ENCODE measurements around the gene RPP25L.
A peak's percentile ranks its signal among the peaks of the same experiment; 100 is the strongest.

RPP25L gene

DNA sequence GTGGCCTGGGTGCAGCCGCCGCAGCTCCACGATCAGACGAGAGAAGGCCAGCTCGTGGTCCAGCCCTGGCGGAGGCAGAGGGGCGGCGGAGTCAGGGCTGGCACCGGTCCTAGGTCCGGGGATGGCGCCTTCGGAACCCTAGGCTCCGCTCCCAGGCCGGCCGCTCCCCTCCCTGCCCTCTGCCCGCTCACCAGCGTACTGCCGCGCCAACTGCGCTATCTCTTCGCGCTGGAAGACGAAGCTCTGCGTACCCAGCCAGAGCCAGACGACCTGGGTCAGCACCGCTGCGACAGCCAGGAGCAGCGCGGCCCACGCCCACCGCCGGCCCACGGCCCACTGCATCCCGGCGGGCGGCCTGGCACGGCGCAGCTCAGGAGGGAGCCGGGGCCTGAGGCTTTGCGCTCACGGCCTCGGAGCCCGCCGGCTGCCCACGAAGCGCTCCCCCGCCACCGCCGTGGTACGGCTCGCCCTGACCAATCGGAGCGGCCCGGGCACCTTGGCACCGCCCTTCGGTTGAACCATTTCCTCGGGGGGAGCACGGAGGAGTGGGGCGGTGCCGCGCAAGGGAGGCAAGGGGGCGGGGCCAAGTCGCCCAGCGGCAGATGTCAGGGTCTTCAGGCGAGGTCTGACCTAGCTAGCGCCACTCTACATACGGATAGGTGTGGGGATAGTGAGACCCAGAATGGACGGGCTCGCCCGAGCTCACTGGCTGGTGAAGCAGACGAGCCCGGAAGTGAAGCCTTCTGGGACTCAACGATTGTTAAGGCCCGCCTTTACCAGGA lies 25.6 kb upstream of the RPP25L start, which contains the start of gene SIGMAR1:
Gene SIGMAR1 (minus strand): TSS at position 432 of the 782 bp plus-strand sequence. CDS start 90 bp downstream, at position 342.
- Histone ChIP-seq H3K9me3 (ENCODE audit: control insufficient read depth, insufficient read depth, low read depth, low read length) (no peaks in the 10 kb centered on the region), H3K27me3 (ENCODE audit: control insufficient read depth, insufficient read depth, low read length) (peaks cover 16% of the 10 kb centered on the region), H3K4me3 (ENCODE audit: low read depth, low read length) (peak within 1 kb of the TSS; percentile 91), H3K4me1 (ENCODE audit: control insufficient read depth, insufficient read depth, low read length) (peaks cover 18% of the 10 kb centered on the region), H3K9ac (ENCODE audit: low read length) (peak within 1 kb of the TSS; percentile 85), H3K27ac (ENCODE audit: low read depth, low read length) (peak within 1 kb of the TSS; percentile 52; the same call in 1 of the 2 replicates), H3K36me3 (ENCODE audit: control insufficient read depth, insufficient read depth, low read length) (peaks cover 11% of the 10 kb centered on the region)

- Histone ChIP-seq H3K9me3 (ENCODE audit: control insufficient read depth, insufficient read depth, low read depth, low read length) (no peaks in the 10 kb centered on the region), H3K27me3 (ENCODE audit: control insufficient read depth, insufficient read depth, low read length) (peaks cover 23% of the 10 kb centered on the region), H3K27ac (ENCODE audit: low read depth, low read length) (peak overlapping the region; percentile 52; the same call in 1 of the 2 replicates), H3K4me1 (ENCODE audit: control insufficient read depth, insufficient read depth, low read length) (peaks cover 18% of the 10 kb centered on the region), H3K9ac (ENCODE audit: low read length) (peak overlapping the region; percentile 85), H3K36me3 (ENCODE audit: control insufficient read depth, insufficient read depth, low read length) (peaks cover 11% of the 10 kb centered on the region), H3K4me3 (ENCODE audit: low read depth, low read length) (peak overlapping the region; percentile 91)
These were observed 25.0 kb upstream of the RPP25L start for GRCh38 chr9:34636791-34637355.

GRCh38 chr9:34635556-34635955 lies 23.7 kb upstream of the RPP25L start:
- Histone ChIP-seq H3K36me3 (ENCODE audit: control insufficient read depth, insufficient read depth, low read length) (peaks cover 11% of the 10 kb centered on the region), H3K9ac (ENCODE audit: low read length) (no peak overlapping the region), H3K27me3 (ENCODE audit: control insufficient read depth, insufficient read depth, low read length) (peaks cover 36% of the 10 kb centered on the region), H3K27ac (ENCODE audit: low read depth, low read length) (no peak overlapping the region), H3K4me1 (ENCODE audit: control insufficient read depth, insufficient read depth, low read length) (peaks cover 18% of the 10 kb centered on the region), H3K4me3 (ENCODE audit: low read depth, low read length) (no peak overlapping the region), H3K9me3 (ENCODE audit: control insufficient read depth, insufficient read depth, low read depth, low read length) (no peaks in the 10 kb centered on the region)

DNA sequence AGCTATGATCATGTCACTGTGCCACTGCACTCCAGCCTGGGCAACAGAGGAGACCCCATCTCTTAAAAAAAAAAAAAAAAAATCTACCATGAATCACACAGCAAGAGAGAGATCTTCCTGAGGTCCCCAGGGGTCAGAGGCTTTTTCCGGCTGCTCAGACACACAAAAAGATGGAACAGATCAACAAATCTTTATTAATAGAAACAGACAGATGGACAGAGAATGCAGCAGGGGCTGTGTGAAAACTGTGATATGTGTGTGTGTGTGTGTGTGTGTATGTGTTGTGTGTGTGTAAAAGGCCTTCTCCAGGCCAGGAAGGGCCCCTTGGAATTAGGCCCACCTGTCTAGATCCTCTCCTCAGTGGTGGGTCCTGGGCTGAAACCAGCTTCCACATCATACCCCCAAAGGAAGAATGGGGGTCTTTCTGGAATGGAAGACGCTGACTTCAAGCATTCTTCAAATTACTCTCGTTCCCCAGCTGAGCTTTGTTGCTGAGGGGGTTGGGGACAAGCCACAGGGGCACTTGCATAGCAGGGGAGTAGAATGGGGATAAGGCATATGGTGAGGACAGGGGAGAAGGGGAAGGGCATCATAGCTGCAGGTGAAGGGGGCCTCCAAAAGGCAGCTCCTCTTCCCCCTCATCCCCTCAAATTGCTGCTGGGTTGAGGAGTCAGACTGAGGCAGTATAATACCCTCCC lies 22.8 kb upstream of the RPP25L start:
- Histone ChIP-seq H3K4me1 (ENCODE audit: control insufficient read depth, insufficient read depth, low read length) (peaks cover 18% of the 10 kb centered on the region), H3K27me3 (ENCODE audit: control insufficient read depth, insufficient read depth, low read length) (peaks cover 44% of the 10 kb centered on the region), H3K27ac (ENCODE audit: low read depth, low read length) (no peak overlapping the region), H3K9ac (ENCODE audit: low read length) (no peak overlapping the region), H3K36me3 (ENCODE audit: control insufficient read depth, insufficient read depth, low read length) (peaks cover 11% of the 10 kb centered on the region), H3K4me3 (ENCODE audit: low read depth, low read length) (no peak overlapping the region), H3K9me3 (ENCODE audit: control insufficient read depth, insufficient read depth, low read depth, low read length) (no peaks in the 10 kb centered on the region)

GRCh38 chr9:34633851-34634550 lies 22.1 kb upstream of the RPP25L start:
- no peak overlapping the region for H3K9ac ChIP-seq (ENCODE audit: low read length)

DNA sequence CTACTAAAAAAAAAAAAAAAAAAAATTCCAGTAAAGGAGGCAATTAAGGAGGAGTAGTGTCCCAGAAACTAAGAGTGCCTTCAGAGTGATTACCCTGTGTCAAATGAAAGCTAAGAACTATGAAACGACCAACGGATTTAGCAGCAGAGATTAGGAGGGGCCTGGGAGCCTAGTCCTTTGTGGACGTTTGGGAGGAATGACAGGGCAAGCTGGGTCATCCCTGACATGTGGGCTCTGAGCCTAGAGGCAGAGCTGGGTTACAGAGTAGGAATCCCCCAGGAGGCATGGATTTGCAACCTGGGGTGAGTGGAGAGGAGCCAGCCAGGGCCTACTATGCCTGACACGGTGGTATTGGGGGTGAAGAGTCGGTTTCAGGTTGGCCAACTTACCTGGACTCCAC lies 21.3 kb upstream of the RPP25L start:
- Histone ChIP-seq H3K27ac (ENCODE audit: low read depth, low read length) (no peak overlapping the region), H3K9me3 (ENCODE audit: control insufficient read depth, insufficient read depth, low read depth, low read length) (no peaks in the 10 kb centered on the region), H3K4me3 (ENCODE audit: low read depth, low read length) (no peak overlapping the region), H3K27me3 (ENCODE audit: control insufficient read depth, insufficient read depth, low read length) (peaks cover 60% of the 10 kb centered on the region), H3K9ac (ENCODE audit: low read length) (no peak overlapping the region), H3K36me3 (ENCODE audit: control insufficient read depth, insufficient read depth, low read length) (peaks cover 11% of the 10 kb centered on the region), H3K4me1 (ENCODE audit: control insufficient read depth, insufficient read depth, low read length) (peaks cover 22% of the 10 kb centered on the region)

More at GRCh38 chr9:34633851-34634550, 22.1 kb upstream of the RPP25L start:
- peaks cover 22% of the 10 kb centered on the region for H3K4me1 ChIP-seq (ENCODE audit: control insufficient read depth, insufficient read depth, low read length)
- H3K27me3 ChIP-seq (ENCODE audit: control insufficient read depth, insufficient read depth, low read length): peaks cover 51% of the 10 kb centered on the region
- no peak overlapping the region for H3K27ac ChIP-seq (ENCODE audit: low read depth, low read length)
- no peaks in the 10 kb centered on the region for H3K9me3 ChIP-seq (ENCODE audit: control insufficient read depth, insufficient read depth, low read depth, low read length)
- no peak overlapping the region for H3K4me3 ChIP-seq (ENCODE audit: low read depth, low read length)
- H3K36me3 ChIP-seq (ENCODE audit: control insufficient read depth, insufficient read depth, low read length): peaks cover 11% of the 10 kb centered on the region

DNA sequence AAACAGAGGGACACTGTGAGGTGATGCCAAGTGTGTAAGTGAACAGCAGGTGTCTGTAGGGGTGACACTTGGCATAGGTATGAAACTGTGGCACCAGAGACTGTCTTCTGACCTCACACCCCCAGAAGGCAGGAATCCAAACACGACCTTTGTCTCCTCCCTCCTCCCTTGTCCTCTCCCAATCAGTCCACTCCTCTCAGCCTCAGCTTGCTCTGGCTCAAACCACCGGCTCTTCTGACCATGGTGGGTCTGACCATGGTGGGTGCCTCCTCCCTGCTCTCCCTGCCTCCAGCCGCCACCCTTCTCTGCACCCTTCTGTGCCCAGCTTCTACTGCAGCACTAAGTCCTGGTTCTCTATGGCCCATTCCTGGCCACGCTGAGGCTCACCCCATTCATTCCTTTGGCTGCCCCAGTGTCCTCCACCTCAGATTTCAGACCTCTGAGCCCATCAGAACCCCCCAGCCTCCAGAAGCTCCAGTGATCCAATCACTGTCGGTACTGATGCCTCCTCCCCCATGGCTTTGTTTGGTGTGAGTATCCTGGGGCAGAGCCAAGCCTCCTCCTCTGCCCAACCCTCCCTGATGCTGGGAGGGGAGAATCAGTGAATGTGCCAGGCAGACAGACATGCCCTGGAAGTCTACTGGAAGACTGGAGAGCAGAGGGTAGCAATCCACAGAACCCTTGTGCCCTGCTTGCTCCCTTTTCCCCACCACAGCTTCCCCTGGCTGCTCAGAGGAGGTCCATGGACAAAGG lies 18.7 kb upstream of the RPP25L start:
- H3K9me3 ChIP-seq (ENCODE audit: control insufficient read depth, insufficient read depth, low read depth, low read length): no peaks in the 10 kb centered on the region
- no peak overlapping the region for H3K27ac ChIP-seq (ENCODE audit: low read depth, low read length)
- peaks cover 77% of the 10 kb centered on the region for H3K27me3 ChIP-seq (ENCODE audit: control insufficient read depth, insufficient read depth, low read length)
- no peak overlapping the region for H3K9ac ChIP-seq (ENCODE audit: low read length)
- peaks cover 12% of the 10 kb centered on the region for H3K4me1 ChIP-seq (ENCODE audit: control insufficient read depth, insufficient read depth, low read length)
- H3K36me3 ChIP-seq (ENCODE audit: control insufficient read depth, insufficient read depth, low read length): peaks cover 7% of the 10 kb centered on the region
- H3K4me3 ChIP-seq (ENCODE audit: low read depth, low read length): no peak overlapping the region

DNA sequence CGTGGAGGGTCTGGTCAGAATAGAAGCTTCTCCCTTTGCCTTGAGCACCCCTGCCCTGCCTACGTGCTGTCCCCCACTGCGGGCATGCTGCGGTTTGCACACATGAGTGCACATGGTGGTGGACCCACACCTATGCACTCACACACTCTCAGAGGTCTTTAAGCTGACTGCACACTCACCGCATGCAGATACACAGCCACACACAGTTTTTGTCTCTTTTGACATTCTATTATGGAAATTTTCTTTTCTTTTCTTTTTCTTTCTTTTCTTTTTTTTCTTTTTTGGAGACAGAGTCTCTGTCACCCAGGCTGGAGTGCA lies 17.6 kb upstream of the RPP25L start:
- Histone ChIP-seq H3K27me3 (ENCODE audit: control insufficient read depth, insufficient read depth, low read length) (peaks cover 89% of the 10 kb centered on the region), H3K36me3 (ENCODE audit: control insufficient read depth, insufficient read depth, low read length) (no peaks in the 10 kb centered on the region), H3K27ac (ENCODE audit: low read depth, low read length) (no peak overlapping the region), H3K4me3 (ENCODE audit: low read depth, low read length) (peak overlapping the region; percentile 64), H3K9ac (ENCODE audit: low read length) (no peak overlapping the region), H3K4me1 (ENCODE audit: control insufficient read depth, insufficient read depth, low read length) (peaks cover 12% of the 10 kb centered on the region), H3K9me3 (ENCODE audit: control insufficient read depth, insufficient read depth, low read depth, low read length) (no peaks in the 10 kb centered on the region)

DNA sequence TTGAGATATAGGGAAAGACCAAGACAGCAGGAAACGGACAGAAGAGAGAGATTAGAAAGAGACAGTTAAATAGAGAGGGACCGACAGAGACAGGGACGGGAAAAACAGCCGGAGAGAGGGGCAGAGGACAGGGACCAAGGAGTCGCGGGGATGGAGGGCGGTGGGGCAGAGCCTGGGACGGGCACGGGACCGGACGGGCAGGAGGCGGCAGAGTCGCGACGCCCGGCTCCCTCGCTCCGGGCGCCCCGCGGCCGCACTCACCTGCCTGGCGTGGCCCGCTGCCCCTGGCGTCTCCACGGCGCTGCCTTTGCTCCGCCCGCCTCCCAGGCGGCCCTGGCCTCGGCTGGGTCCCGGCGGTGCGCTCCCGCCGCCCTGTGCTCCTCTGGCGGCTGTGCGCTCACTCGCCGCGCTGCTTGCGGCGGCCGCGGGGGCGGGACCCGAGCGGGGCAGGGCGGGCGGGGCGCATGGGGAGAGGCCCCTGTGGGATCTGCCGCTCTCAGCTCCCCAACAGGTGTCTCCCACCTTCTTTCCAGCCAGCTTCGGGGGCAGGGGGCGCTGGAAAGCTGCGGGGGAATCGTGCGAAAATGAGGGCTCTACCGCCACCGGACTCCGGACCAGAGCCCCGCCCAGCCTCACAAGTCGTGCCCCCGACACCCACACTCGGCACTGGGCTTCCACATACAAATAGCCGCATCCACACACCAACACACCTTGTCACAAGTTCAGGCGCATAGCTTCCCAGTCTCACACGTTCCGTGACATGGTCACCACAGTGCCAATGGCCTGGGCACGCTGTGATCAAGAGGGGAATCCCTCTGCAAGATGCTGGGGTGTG lies 17.0 kb upstream of the RPP25L start, which contains the start of gene ARID3C:
Gene ARID3C (minus strand): TSS at position 411 of the 835 bp plus-strand sequence. CDS start 1,052 bp downstream, outside the sequence.
- Histone ChIP-seq H3K36me3 (ENCODE audit: control insufficient read depth, insufficient read depth, low read length) (no peaks in the 10 kb centered on the region), H3K9ac (ENCODE audit: low read length) (no peak within 1 kb of the TSS), H3K27me3 (ENCODE audit: control insufficient read depth, insufficient read depth, low read length) (peaks cover 95% of the 10 kb centered on the region), H3K9me3 (ENCODE audit: control insufficient read depth, insufficient read depth, low read depth, low read length) (no peaks in the 10 kb centered on the region), H3K27ac (ENCODE audit: low read depth, low read length) (no peak within 1 kb of the TSS), H3K4me1 (ENCODE audit: control insufficient read depth, insufficient read depth, low read length) (peaks cover 12% of the 10 kb centered on the region), H3K4me3 (ENCODE audit: low read depth, low read length) (peak within 1 kb of the TSS; percentile 64)

Data from HUES6 (cell line).